T follicular helper cell (primary cell): ENCODE results near the gene KRTAP1-4.
"Not testable (repeated sequence)": the region's sequence is repeated elsewhere in the genome, so short reads cannot be mapped to it uniquely, and the experiment has no call there.

ENCODE experiments used
- DNase-seq: peaks from one replicate; pipeline ENCODE4 v3.0.0-alpha.2; 2020; ENCODE audit warnings: low read depth

KRTAP1-4 gene

GRCh38 chr17:41004397-41004796 lies 25.6 kb downstream of the KRTAP1-4 start:
- no peak for DNase-seq

- DNase-seq, result no peak
These were observed 26.1 kb downstream of the KRTAP1-4 start for GRCh38 chr17:41003926-41004325.

GRCh38 chr17:41002814-41003213 lies 27.2 kb downstream of the KRTAP1-4 start:
- no peak for DNase-seq

GRCh38 chr17:41001795-41002194 lies 28.2 kb downstream of the KRTAP1-4 start:
- no peak for DNase-seq

- not testable (repeated sequence) for DNase-seq
These were observed 30.4 kb downstream of the KRTAP1-4 start, which contains the start of gene KRTAP3-2 for GRCh38 chr17:40999563-40999962. Gene KRTAP3-2, minus strand, starts transcription at chr17:40999906. Its CDS starts 53 bp downstream, at chr17:40999853.

- no peak for DNase-seq
These were observed 32.6 kb downstream of the KRTAP1-4 start for GRCh38 chr17:40997361-40997760.

GRCh38 chr17:40996829-40997228 lies 33.2 kb downstream of the KRTAP1-4 start:
- DNase-seq, result no peak

GRCh38 chr17:40995116-40995515 lies 34.9 kb downstream of the KRTAP1-4 start:
- DNase-seq, result no peak

GRCh38 chr17:40993839-40994238 lies 36.2 kb downstream of the KRTAP1-4 start, which contains the start of gene KRTAP3-3:
Gene KRTAP3-3, minus strand, starts transcription at chr17:40994164. Its CDS starts 67 bp downstream, at chr17:40994097.
- no peak for DNase-seq

GRCh38 chr17:40993084-40993483 lies 36.9 kb downstream of the KRTAP1-4 start:
- no peak for DNase-seq

GRCh38 chr17:40992666-40993065 lies 37.3 kb downstream of the KRTAP1-4 start:
- DNase-seq, result no peak

- DNase-seq, result no peak
These were observed 43.1 kb downstream of the KRTAP1-4 start for GRCh38 chr17:40986920-40987319.

- DNase-seq, result no peak
These were observed 45.8 kb downstream of the KRTAP1-4 start, which contains the start of gene KRT40 for GRCh38 chr17:40984226-40984625. Gene KRT40, minus strand, starts transcription at chr17:40984326. Its CDS starts 53 bp downstream, at chr17:40984273.

GRCh38 chr17:40981115-40981514 lies 48.9 kb downstream of the KRTAP1-4 start:
- no peak for DNase-seq

GRCh38 chr17:40980596-40980995 lies 49.4 kb downstream of the KRTAP1-4 start:
- no peak for DNase-seq

- no peak for DNase-seq
These were observed 49.9 kb downstream of the KRTAP1-4 start for GRCh38 chr17:40980117-40980516.
